ENCODE measurements around the gene SPATA33. TPM values are rescaled to one million over a fixed set of nuclear protein-coding genes. Genes with fewer than 3 reads are reported as not detected.

Gene SPATA33
- total RNA-seq, 2 donors from 2014 or later, result 5.6 to 14.6 TPM

DNA sequence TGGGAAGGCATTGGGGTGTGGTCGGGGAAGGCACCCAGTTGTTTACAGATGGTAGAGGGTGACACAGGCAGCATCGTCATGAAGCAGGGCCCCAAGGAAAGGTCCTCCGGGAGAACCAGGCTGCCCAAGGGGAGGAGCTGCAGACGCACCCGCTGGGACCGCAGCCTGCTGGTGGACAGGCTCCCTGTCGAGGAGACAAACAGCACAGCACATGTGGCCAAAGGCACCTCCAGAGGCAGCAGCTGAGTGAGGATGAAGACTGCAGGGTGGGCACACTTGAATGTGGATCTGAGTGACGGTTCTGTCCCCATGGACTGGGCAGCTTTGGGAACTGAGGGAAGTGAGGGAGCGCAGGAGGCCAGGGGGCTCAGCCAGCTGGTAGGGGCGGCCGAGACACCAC is 12.5 kb upstream of the SPATA33 start:
- intact Hi-C loops (cut with DNase I), result no loop called here
- Histone ChIP-seq H3K27me3 (replicated peaks; ENCODE audit: insufficient read depth) (no peaks in the 10 kb centered on the region), H3K4me3 (no peak overlapping the region), H3K4me1 (replicated peaks) (no peaks in the 10 kb centered on the region), H3K9me3 (no peaks in the 10 kb centered on the region), H3K27ac (no peak overlapping the region), H3K36me3 (peaks cover 20 to 23% of the 10 kb centered on the region in 2 donors)
- WGBS, result 77% methylated on average over 11 of the region's 11 CpGs
- no peak for DNase-seq (ENCODE audit: low spot score)
- no peak for TF ChIP-seq POLR2AphosphoS5 (IDR thresholded peaks at IDR 0.05)
- no peak for TF ChIP-seq POLR2A (IDR thresholded peaks at IDR 0.05)
- no peak for TF ChIP-seq CTCF (IDR thresholded peaks at IDR 0.05)

DNA sequence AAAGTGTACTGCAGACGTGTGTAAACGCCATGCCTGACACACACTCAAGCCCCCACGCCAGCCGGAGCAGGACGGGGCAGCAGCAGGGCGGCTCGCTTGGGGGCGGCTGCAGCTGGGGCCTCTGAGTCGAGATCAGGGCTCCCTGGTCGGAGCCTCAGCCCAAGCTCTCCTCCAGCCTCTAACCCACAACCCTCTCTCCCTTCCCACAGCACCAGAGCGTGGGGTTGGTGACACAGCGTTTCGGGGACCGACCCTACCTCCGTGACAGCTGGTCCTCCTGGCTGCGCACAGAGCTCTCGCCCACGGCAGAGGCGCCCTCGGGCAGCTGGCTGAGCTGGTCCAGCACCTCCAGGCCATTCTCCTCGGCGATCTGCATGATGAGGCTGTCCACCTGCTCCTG is 11.4 kb upstream of the SPATA33 start:
- Histone ChIP-seq H3K4me1 (replicated peaks) (no peaks in the 10 kb centered on the region), H3K4me3 (no peak overlapping the region), H3K27me3 (replicated peaks; ENCODE audit: insufficient read depth) (no peaks in the 10 kb centered on the region), H3K27ac (no peak overlapping the region), H3K36me3 (peaks cover 20 to 23% of the 10 kb centered on the region in 2 donors), H3K9me3 (no peaks in the 10 kb centered on the region)
- TF ChIP-seq POLR2A (IDR thresholded peaks at IDR 0.05) (no peak), CTCF (IDR thresholded peaks at IDR 0.05) (no peak), POLR2AphosphoS5 (IDR thresholded peaks at IDR 0.05) (no peak)
- intact Hi-C loops (cut with DNase I), result no loop called here
- DNase-seq (ENCODE audit: low spot score), result no peak
- 96% methylated on average over 15 of the region's 22 CpGs for WGBS

GRCh38 chr16:89646906-89647305 is 10.7 kb upstream of the SPATA33 start:
- 60% methylated on average over 8 of the region's 12 CpGs for WGBS
- H3K36me3 ChIP-seq, result peaks cover 20 to 23% of the 10 kb centered on the region in 2 donors

DNA sequence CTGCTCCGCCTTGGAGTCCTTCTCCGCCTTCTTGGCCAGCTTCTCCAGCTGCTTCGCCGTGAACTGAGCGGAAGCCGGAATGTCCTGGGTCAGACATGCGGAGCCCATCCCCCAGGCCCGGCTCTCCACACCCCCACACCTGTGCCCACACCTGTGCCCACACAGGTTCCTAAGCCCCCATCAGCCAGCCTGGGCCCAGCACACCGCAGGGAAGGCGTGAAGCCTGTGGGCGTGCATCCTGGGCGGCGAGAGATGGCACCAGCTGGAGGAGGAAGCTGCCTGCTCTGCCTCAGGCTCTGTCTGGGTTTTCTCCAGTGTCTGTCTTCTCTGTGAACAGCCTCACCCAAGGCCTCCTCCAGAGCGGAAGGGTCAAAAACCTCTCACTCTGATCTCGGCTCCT is 6.1 kb upstream of the SPATA33 start:
- Histone ChIP-seq H3K27me3 (replicated peaks; ENCODE audit: insufficient read depth) (no peaks in the 10 kb centered on the region), H3K36me3 (peaks cover 2 to 6% of the 10 kb centered on the region in 2 donors), H3K4me3 (no peak overlapping the region), H3K27ac (no peak overlapping the region), H3K9me3 (no peaks in the 10 kb centered on the region), H3K4me1 (replicated peaks) (peaks cover 4% of the 10 kb centered on the region)
- no peak for DNase-seq (ENCODE audit: low spot score)
- WGBS, result 89% methylated on average over 15 of the region's 15 CpGs
- no peak for TF ChIP-seq POLR2A (IDR thresholded peaks at IDR 0.05)
- no peak for TF ChIP-seq POLR2AphosphoS5 (IDR thresholded peaks at IDR 0.05)
- TF ChIP-seq CTCF (IDR thresholded peaks at IDR 0.05), result no peak
- intact Hi-C loops (cut with DNase I), result no loop called here

More at GRCh38 chr16:89646906-89647305, 10.7 kb upstream of the SPATA33 start:
- TF ChIP-seq CTCF (IDR thresholded peaks at IDR 0.05) (no peak), POLR2AphosphoS5 (IDR thresholded peaks at IDR 0.05) (no peak), POLR2A (IDR thresholded peaks at IDR 0.05) (no peak)
- Histone ChIP-seq H3K9me3 (no peaks in the 10 kb centered on the region), H3K27me3 (replicated peaks; ENCODE audit: insufficient read depth) (no peaks in the 10 kb centered on the region), H3K4me3 (no peak overlapping the region), H3K27ac (no peak overlapping the region), H3K4me1 (replicated peaks) (no peaks in the 10 kb centered on the region)
- intact Hi-C loops (cut with DNase I), result no loop called here
- no peak for DNase-seq (ENCODE audit: low spot score)

DNA sequence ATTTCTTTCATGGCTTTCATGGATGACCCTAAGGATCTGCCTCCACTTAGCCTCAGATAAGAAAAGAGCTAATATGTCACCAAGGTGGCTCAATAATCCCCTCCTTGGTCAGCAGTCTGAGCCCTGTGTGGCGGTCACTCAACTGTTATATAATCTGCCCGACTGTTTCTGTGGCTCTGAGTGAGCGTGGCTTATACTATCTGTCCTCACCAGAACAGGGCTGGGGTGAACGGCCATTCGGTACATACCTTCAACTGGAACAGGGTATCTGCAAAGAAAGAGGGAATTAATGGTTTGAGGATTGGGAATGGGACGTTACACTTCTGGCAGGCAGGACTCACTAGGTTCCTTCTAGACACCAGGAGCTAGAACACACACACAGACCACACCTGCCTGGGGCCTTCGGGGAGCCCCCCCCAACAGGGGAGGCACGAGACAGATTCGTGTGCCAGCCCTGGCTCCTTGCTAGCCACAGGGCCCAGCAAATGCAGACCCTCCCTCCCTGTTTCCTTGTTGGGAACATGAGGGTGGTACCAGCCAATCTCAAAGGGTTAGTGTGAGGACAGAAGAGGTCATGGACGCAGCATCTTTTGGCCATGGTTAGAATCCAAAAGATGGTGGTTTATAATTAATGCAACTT is 3.9 kb upstream of the SPATA33 start:
- H3K27ac ChIP-seq, result no peak overlapping the region
- H3K27me3 ChIP-seq (replicated peaks; ENCODE audit: insufficient read depth), result no peaks in the 10 kb centered on the region
- intact Hi-C loops (cut with DNase I), result no loop called here
- H3K36me3 ChIP-seq, result no peaks in the 10 kb centered on the region
- no peak overlapping the region for H3K4me3 ChIP-seq
- WGBS, result 90% methylated on average over 10 of the region's 10 CpGs
- TF ChIP-seq POLR2AphosphoS5 (IDR thresholded peaks at IDR 0.05), result no peak
- TF ChIP-seq POLR2A (IDR thresholded peaks at IDR 0.05), result no peak
- no peak for TF ChIP-seq CTCF (IDR thresholded peaks at IDR 0.05)
- DNase-seq (ENCODE audit: low spot score), result no peak
- H3K4me1 ChIP-seq (replicated peaks), result peaks cover 10% of the 10 kb centered on the region
- H3K9me3 ChIP-seq, result no peaks in the 10 kb centered on the region
